GM23338 (cell line): Measurements from ENCODE around the gene THY1. TPM values are rescaled to one million over a fixed set of nuclear protein-coding genes. Genes with fewer than 3 reads are reported as not detected.

Experiments used
- ATAC-seq: fragments of 200-7000 bp; cut with Tn5 transposase; 3 replicates; pipeline ENCODE4 v1.9.1; 2020
- DNase-seq: peaks from one replicate; pipeline ENCODE4 v3.0.0-alpha.2; 2015; ENCODE audit warnings: low spot score
- H2AFZ ChIP-seq: fragments of 200-600 bp; sonication (generic); 2 replicates; pipeline ENCODE4 v1.8.0; 2016; ENCODE audit warnings: antibody characterized with exemption, mild to moderate bottlenecking, moderate library complexity
- H3F3A ChIP-seq: fragments of 200-600 bp; sonication (generic); replicated peaks from 2 replicates; pipeline ENCODE4 v1.8.0; 2017; ENCODE audit warnings: antibody characterized with exemption, mixed run types, low read depth
- H3K27ac ChIP-seq: fragments of 200-600 bp; sonication (generic); 2 replicates; pipeline ENCODE4 v1.6.1; 2016; ENCODE audit warnings: low read depth
- H3K27me3 ChIP-seq: fragments of 200-600 bp; sonication (generic); 2 replicates; pipeline ENCODE4 v1.8.0; 2016; ENCODE audit warnings: mild to moderate bottlenecking, mixed run types, moderate library complexity; ENCODE audit not compliant: insufficient read depth
- H3K36me3 ChIP-seq: fragments of 200-600 bp; sonication (generic); 2 replicates; pipeline ENCODE4 v1.8.0; 2016; ENCODE audit warnings: mild to moderate bottlenecking; ENCODE audit not compliant: insufficient read depth
- H3K4me1 ChIP-seq: fragments of 200-600 bp; sonication (generic); 2 replicates; pipeline ENCODE4 v1.8.0; 2016; ENCODE audit warnings: mild to moderate bottlenecking, moderate library complexity; ENCODE audit not compliant: insufficient read depth
- H3K4me2 ChIP-seq: fragments of 200-600 bp; sonication (generic); 2 replicates; pipeline ENCODE4 v1.7.1; 2017; ENCODE audit warnings: mixed run types
- H3K4me3 ChIP-seq: fragments of 200-600 bp; sonication (generic); 2 replicates; pipeline ENCODE4 v1.6.1; 2016; ENCODE audit warnings: mixed run types
- H3K79me2 ChIP-seq: fragments of 200-600 bp; sonication (generic); replicated peaks from 2 replicates; pipeline ENCODE4 v1.8.0; 2017; ENCODE audit warnings: mild to moderate bottlenecking; ENCODE audit not compliant: insufficient read depth
- H3K9me2 ChIP-seq: fragments of 200-600 bp; sonication (generic); 2 replicates; pipeline ENCODE4 v1.8.0; 2017; ENCODE audit not compliant: insufficient read depth
- H4K20me1 ChIP-seq: fragments of 200-600 bp; sonication (generic); replicated peaks from 2 replicates; pipeline ENCODE4 v1.8.0; 2017; ENCODE audit warnings: mild to moderate bottlenecking; ENCODE audit not compliant: insufficient read depth
- H3K27ac Mint-ChIP-seq: 2 replicates; pipeline ENCODE4 v1.8.0; 2020; ENCODE audit warnings: inconsistent platforms, mild to moderate bottlenecking, moderate library complexity, mixed read lengths
- H3K27me3 Mint-ChIP-seq: 3 replicates; pipeline ENCODE4 v1.8.0; 2022; ENCODE audit warnings: low read depth, mild to moderate bottlenecking, moderate library complexity, mixed read lengths, inconsistent platforms; ENCODE audit not compliant: insufficient read depth, poor library complexity
- H3K36me3 Mint-ChIP-seq: 3 replicates; pipeline ENCODE4 v1.8.0; 2021; ENCODE audit warnings: low read depth, mild to moderate bottlenecking, inconsistent platforms, moderate library complexity, mixed read lengths
- H3K4me1 Mint-ChIP-seq: 3 replicates; pipeline ENCODE4 v1.8.0; 2020; ENCODE audit warnings: mild to moderate bottlenecking, inconsistent platforms, mixed read lengths
- H3K4me3 Mint-ChIP-seq: 3 replicates; pipeline ENCODE4 v1.8.0; 2021; ENCODE audit warnings: moderate library complexity, mild to moderate bottlenecking, inconsistent platforms, mixed read lengths
- H3K9me3 Mint-ChIP-seq: 3 replicates; pipeline ENCODE4 v1.8.0; 2020; ENCODE audit warnings: moderate library complexity, mild to moderate bottlenecking, inconsistent platforms, mixed read lengths
- EZH2 ChIP-seq: fragments of 200-600 bp; sonication (generic); IDR thresholded peaks from one replicate; pipeline ENCODE4 v1.8.0; 2017; ENCODE audit warnings: antibody characterized with exemption, mild to moderate bottlenecking, low read depth; ENCODE audit not compliant: unreplicated experiment
- EZH2phosphoT487 ChIP-seq: fragments of 200-600 bp; sonication (generic); IDR thresholded peaks from one replicate; pipeline ENCODE4 v1.8.1; 2018; ENCODE audit warnings: antibody characterized with exemption; ENCODE audit not compliant: unreplicated experiment
- NANOG ChIP-seq: IDR thresholded peaks from 2 replicates; pipeline ENCODE4 v1.6.1; 2016; ENCODE audit warnings: antibody characterized with exemption, borderline replicate concordance
- STAT1 ChIP-seq: IDR thresholded peaks from one replicate; pipeline ENCODE4 v1.6.1; 2016; ENCODE audit warnings: antibody characterized with exemption; ENCODE audit not compliant: unreplicated experiment
- ZNF114 ChIP-seq: fragments of 250-450 bp; sonication (Bioruptor Pico); IDR thresholded peaks from 2 replicates; pipeline ENCODE4 v1.5.0; 2020; ENCODE audit warnings: mild to moderate bottlenecking, moderate library complexity
- polyA plus RNA-seq: library from polyadenylated mRNA; unstranded; fragments of >200 nt; fragmentation: Nextera tagmentation; extraction: Ambion mirVana; gene quantifications from 2 replicates; pipeline ENCODE4 v1.2.1, GENCODE V29; 2016
- total RNA-seq: library from RNA; depleted of rRNA; stranded (reverse); fragments of >200 nt; shearing (Covaris generic); gene quantifications from 2 replicates; pipeline ENCODE4 v1.2.3, GENCODE V29; 2014
- TF ChIP-seq, protein P1 (sequence below): IDR thresholded peaks from 2 replicates; pipeline ENCODE4 v1.6.1; 2016; ENCODE audit warnings: antibody characterized with exemption
- TF ChIP-seq, protein P2 (sequence below): IDR thresholded peaks from one replicate; pipeline ENCODE4 v1.6.1; 2018; ENCODE audit warnings: antibody characterized with exemption; ENCODE audit not compliant: unreplicated experiment

THY1 gene
- total and polyA plus RNA-seq, 2 experiments from 2014 or later = 490 to 597 TPM

DNA sequence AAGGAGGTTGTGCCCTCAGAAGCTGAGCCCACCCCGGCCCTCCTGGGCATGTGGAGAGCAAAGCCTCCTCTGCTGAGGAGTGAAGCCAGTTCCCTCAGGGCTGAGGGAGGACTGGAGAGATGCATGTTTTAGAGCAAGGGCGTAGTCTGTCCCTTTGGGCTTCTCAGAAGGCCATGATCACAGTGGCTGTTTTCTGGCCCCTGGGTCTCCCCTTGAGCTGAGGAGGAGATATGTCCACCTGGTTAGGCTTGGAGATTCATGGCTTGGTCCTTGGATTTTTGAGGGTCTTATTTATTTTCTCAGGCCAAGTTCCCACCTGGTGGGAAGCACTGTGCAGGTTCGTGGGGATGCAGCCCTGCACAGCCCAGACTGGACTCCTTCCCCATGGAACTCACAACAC, 46.5 kb upstream of the THY1 start (continued):
- TF ChIP-seq ZNF114 (no peak), EZH2phosphoT487 (no peak)
- TF ChIP-seq, protein P1, sequence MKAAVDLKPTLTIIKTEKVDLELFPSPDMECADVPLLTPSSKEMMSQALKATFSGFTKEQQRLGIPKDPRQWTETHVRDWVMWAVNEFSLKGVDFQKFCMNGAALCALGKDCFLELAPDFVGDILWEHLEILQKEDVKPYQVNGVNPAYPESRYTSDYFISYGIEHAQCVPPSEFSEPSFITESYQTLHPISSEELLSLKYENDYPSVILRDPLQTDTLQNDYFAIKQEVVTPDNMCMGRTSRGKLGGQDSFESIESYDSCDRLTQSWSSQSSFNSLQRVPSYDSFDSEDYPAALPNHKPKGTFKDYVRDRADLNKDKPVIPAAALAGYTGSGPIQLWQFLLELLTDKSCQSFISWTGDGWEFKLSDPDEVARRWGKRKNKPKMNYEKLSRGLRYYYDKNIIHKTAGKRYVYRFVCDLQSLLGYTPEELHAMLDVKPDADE = no peak

DNA sequence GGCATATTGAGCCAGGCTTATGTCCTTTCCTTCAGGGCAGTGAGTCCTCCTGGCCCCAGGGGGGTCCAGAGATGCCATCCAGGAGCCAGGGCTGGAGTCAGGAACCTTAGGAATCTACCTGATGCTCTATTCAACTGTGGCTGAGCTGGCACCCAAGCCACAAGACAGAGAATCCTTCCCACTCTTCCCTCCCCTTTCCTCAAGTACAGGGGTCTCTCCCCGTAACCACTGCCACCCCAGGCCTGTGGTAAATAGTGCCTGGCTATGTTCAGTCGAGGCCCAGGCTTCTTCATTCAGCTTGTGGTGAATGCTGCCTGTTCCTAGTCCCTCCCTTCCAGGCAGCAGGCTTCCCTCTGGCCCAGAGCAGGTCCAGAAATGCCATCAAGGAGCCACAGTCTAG, 45.5 kb upstream of the THY1 start:
- Mint-ChIP-seq H3K36me3 (no peaks in the 10 kb centered on the region), H3K9me3 (no peaks in the 10 kb centered on the region), H3K4me1 (peaks cover 11% of the 10 kb centered on the region; the same call in 2 of the 3 replicates), H3K27ac (no peak overlapping the region), H3K4me3 (no peak overlapping the region), H3K27me3 (peaks cover 4% of the 10 kb centered on the region)
- TF ChIP-seq STAT1 (no peak), EZH2 (no peak), NANOG (no peak), ZNF114 (no peak)
- TF ChIP-seq, protein P1 = no peak
- TF ChIP-seq, protein P2, sequence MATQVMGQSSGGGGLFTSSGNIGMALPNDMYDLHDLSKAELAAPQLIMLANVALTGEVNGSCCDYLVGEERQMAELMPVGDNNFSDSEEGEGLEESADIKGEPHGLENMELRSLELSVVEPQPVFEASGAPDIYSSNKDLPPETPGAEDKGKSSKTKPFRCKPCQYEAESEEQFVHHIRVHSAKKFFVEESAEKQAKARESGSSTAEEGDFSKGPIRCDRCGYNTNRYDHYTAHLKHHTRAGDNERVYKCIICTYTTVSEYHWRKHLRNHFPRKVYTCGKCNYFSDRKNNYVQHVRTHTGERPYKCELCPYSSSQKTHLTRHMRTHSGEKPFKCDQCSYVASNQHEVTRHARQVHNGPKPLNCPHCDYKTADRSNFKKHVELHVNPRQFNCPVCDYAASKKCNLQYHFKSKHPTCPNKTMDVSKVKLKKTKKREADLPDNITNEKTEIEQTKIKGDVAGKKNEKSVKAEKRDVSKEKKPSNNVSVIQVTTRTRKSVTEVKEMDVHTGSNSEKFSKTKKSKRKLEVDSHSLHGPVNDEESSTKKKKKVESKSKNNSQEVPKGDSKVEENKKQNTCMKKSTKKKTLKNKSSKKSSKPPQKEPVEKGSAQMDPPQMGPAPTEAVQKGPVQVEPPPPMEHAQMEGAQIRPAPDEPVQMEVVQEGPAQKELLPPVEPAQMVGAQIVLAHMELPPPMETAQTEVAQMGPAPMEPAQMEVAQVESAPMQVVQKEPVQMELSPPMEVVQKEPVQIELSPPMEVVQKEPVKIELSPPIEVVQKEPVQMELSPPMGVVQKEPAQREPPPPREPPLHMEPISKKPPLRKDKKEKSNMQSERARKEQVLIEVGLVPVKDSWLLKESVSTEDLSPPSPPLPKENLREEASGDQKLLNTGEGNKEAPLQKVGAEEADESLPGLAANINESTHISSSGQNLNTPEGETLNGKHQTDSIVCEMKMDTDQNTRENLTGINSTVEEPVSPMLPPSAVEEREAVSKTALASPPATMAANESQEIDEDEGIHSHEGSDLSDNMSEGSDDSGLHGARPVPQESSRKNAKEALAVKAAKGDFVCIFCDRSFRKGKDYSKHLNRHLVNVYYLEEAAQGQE = no peak
- no peaks in the 10 kb centered on the region for H3K27me3 ChIP-seq
- no peak for DNase-seq
- no peaks in the 10 kb centered on the region for H3K9me2 ChIP-seq
- no peak overlapping the region for H3K27ac ChIP-seq
- H3K79me2 ChIP-seq = no peaks in the 10 kb centered on the region
- H2AFZ ChIP-seq = no peak overlapping the region
- H3F3A ChIP-seq = no peaks in the 10 kb centered on the region
- no peak overlapping the region for H3K4me2 ChIP-seq
- no peaks in the 10 kb centered on the region for H3K36me3 ChIP-seq
- no peak overlapping the region for H3K4me3 ChIP-seq
- no peaks in the 10 kb centered on the region for H4K20me1 ChIP-seq
- H3K4me1 ChIP-seq = no peaks in the 10 kb centered on the region
- no peak for ATAC-seq
